HG03103 (cell line): ENCODE data around the gene PHF11.

Experiments
- ATAC-seq: cut with Tn5 transposase; IDR thresholded peaks from one replicate; pipeline ENCODE4 v1.9.1; 2021; ENCODE audit warnings: low read depth; ENCODE audit not compliant: unreplicated experiment

PHF11 gene

GRCh38 chr13:49497272-49497671 lies 1.5 kb downstream of the PHF11 start:
- no peak for ATAC-seq

- ATAC-seq = no peak
These were observed 2.5 kb downstream of the PHF11 start for GRCh38 chr13:49498206-49498605.

GRCh38 chr13:49499889-49500660 lies 4.3 kb downstream of the PHF11 start:
- ATAC-seq = no peak

GRCh38 chr13:49502954-49503353 lies 7.2 kb downstream of the PHF11 start:
- no peak for ATAC-seq

GRCh38 chr13:49503951-49504350 lies 8.2 kb downstream of the PHF11 start:
- no peak for ATAC-seq

- ATAC-seq = no peak
These were observed 16.8 kb downstream of the PHF11 start for GRCh38 chr13:49512578-49512977.

- ATAC-seq = no peak
These were observed 20.7 kb downstream of the PHF11 start for GRCh38 chr13:49516467-49516866.

- ATAC-seq = no peak
These were observed 21.7 kb downstream of the PHF11 start for GRCh38 chr13:49517461-49517860.

- ATAC-seq = no peak
These were observed 25.5 kb downstream of the PHF11 start for GRCh38 chr13:49521224-49521623.

GRCh38 chr13:49524740-49525501 lies 29.2 kb downstream of the PHF11 start:
- no peak for ATAC-seq

- ATAC-seq = no peak
These were observed 31.4 kb downstream of the PHF11 start for GRCh38 chr13:49527123-49527522.

GRCh38 chr13:49528161-49528560 lies 32.4 kb downstream of the PHF11 start:
- ATAC-seq = no peak

GRCh38 chr13:49530457-49530856 lies 34.7 kb downstream of the PHF11 start:
- ATAC-seq = no peak

- ATAC-seq = no peak
These were observed 36.8 kb downstream of the PHF11 start for GRCh38 chr13:49532593-49532992.

- ATAC-seq = no peak
These were observed 37.3 kb downstream of the PHF11 start for GRCh38 chr13:49533011-49533410.

- no peak for ATAC-seq
These were observed 38.0 kb downstream of the PHF11 start for GRCh38 chr13:49533591-49534269.

GRCh38 chr13:49536144-49536873 lies 40.6 kb downstream of the PHF11 start:
- ATAC-seq = no peak

GRCh38 chr13:49538404-49538803 lies 42.7 kb downstream of the PHF11 start:
- no peak for ATAC-seq

- ATAC-seq = no peak
These were observed 43.6 kb downstream of the PHF11 start for GRCh38 chr13:49539313-49539712.

GRCh38 chr13:49539746-49540145 lies 44.0 kb downstream of the PHF11 start:
- ATAC-seq = no peak

GRCh38 chr13:49540552-49540951 lies 44.8 kb downstream of the PHF11 start:
- ATAC-seq = no peak
